Right cardiac atrium (tissue), 5 donors: ENCODE measurements around the gene PGLYRP4. TPM values are rescaled to one million over a fixed set of nuclear protein-coding genes. Genes with fewer than 3 reads are reported as not detected.

Experiments
- ATAC-seq, 2 donors: fragments of 200-7000 bp; cut with Tn5 transposase; one replicate each; pipeline versions ENCODE4 v1.8.0 to v1.9.1; 2020; ENCODE audit warnings: moderate library complexity in 2 of 2, mild to moderate bottlenecking in 1 of 2
- DNase-seq, 3 donors: peaks; one replicate each; pipeline ENCODE4 v3.0.0-alpha.2; 2020
- H3K27ac ChIP-seq: one replicate; pipeline ENCODE4 v1.5.1; 2013; ENCODE audit warnings: mild to moderate bottlenecking, low read length, control low read depth, moderate library complexity
- H3K27me3 ChIP-seq: one replicate; pipeline ENCODE4 v1.6.1; 2013; ENCODE audit not compliant: control insufficient read depth, insufficient read depth
- H3K4me1 ChIP-seq: one replicate; pipeline ENCODE4 v1.6.1; 2013; ENCODE audit warnings: low read length; ENCODE audit not compliant: control insufficient read depth, insufficient read depth
- H3K4me3 ChIP-seq: one replicate; pipeline ENCODE4 v1.5.1; 2013; ENCODE audit warnings: low read length, control low read depth
- H3K9me3 ChIP-seq: one replicate; pipeline ENCODE4 v1.6.1; 2013; ENCODE audit warnings: low read length; ENCODE audit not compliant: control insufficient read depth
- WGBS: extraction: QIAGEN DNeasy Blood & Tissue Kit; methylation state at CpG from one replicate; pipeline ENCODE4 v1.1.7; 2013; 5-methylcytosine and 5-hydroxymethylcytosine counted together
- intact Hi-C, 4 donors: fragments of 100-400 bp; cut with DNase I; formaldehyde crosslinking; loops; one replicate each; pipeline versions ENCODE4 v1.11.0 to v1.14.0; 2022 to 2023
- polyA plus RNA-seq: library from polyadenylated mRNA; stranded (reverse); fragments of 200-250 nt; gene quantifications from one replicate; pipeline ENCODE4 v1.2.3, GENCODE V29; 2013
- total RNA-seq, 4 donors: library from RNA; stranded (reverse); fragmentation: NEBNext Ultra II Directional; extraction: Animal tissue kit (Norgen Biotek cat#: 25700); gene quantifications; one replicate each; pipeline ENCODE4 v1.2.1, GENCODE V29; 2021
- donor health status: healthy with polysubstance abuse.
- donor health status: DM: no; HTN: yes; CAD: no.
- donor health status: DM: no; HTN: no; CAD: no.
- donor health status: DM: no; HTN: yes; CAD: no; lungs with severe emphysema.
- donor health status: DM: yes; HTN: yes; CAD: no.

The PGLYRP4 gene
- total and polyA plus RNA-seq, 5 donors: not detected

DNA sequence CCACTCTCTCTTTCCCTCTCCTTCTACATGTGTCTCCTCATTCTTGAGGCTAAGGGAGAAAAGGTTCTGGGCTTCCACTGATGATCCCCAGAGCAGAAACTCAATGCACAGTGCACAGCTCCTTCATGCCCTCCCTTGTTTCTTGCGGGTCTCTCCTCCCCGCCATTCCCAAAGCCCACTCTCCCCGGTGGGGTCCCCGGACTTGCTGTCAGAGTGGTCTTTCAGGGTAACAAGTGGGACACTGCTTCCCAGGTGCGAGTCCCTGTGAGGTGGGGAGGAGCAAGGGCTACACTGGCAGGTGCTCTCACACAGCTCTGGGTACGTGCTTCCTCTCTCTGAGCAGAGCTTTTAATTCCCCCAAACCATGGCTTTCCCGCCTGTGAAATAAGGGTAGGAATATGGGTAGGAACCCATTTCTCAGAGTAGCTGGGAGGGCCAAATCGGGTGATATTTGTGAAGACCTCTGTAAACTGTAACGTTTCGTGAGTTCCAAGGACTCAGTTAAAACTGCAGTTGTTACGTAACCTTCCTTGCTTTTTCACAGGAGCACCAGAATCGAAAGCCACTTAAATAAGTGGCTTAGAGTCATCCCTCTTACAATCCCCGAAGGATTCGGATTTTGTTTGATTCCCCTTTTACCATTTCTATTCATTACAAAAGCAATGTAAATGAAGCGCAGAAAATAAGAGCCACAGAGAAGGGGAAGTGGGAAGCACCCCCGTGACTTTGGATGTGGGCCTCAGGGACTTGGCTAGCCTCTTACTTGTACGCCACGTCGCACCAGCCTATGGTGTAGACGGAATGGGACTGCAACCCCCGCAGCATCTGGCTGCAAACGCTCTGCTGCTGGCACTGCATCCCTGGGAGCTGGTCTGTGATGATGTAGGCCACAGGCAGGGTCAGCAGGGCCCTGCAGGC is 42.1 kb downstream of the PGLYRP4 start:
- WGBS: 80% methylated on average over 22 of the region's 22 CpGs
- Histone ChIP-seq H3K4me3 (no peak overlapping the region), H3K27ac (no peak overlapping the region), H3K9me3 (no peaks in the 10 kb centered on the region), H3K27me3 (no peaks in the 10 kb centered on the region), H3K4me1 (no peaks in the 10 kb centered on the region)
- intact Hi-C loops: no loop called here
- ATAC-seq: no peak
- no peak for DNase-seq

GRCh38 chr1:153305682-153306081 is 43.0 kb downstream of the PGLYRP4 start:
- H3K9me3 ChIP-seq: no peaks in the 10 kb centered on the region
- no peak overlapping the region for H3K27ac ChIP-seq
- WGBS: 85% methylated on average over 6 of the region's 6 CpGs
- no peaks in the 10 kb centered on the region for H3K27me3 ChIP-seq
- DNase-seq (no peak), ATAC-seq (no peak)
- H3K4me1 ChIP-seq: no peaks in the 10 kb centered on the region
- no peak overlapping the region for H3K4me3 ChIP-seq
- intact Hi-C loops: no loop called here

DNA sequence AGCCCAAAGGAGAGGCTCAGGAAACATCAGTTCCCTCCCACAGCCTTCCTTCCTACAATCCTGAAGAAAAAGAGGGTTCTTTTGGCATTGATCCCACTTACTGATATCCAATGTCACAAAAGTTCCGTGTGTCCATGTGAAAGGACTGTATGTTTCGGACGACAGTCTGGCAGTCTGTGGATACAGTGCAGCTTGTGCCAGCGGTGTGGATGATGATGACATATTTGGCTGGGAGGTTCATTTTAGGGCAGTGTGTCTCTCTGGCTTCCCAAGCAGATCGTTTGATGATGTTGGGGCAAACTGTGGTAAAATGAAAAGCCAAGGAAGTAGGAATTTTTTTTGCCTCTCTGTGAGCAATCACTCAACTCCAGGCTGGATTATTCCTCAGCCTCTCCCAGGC is 46.3 kb downstream of the PGLYRP4 start:
- no peak for DNase-seq
- 29% methylated on average over 5 of the region's 5 CpGs for WGBS
- Histone ChIP-seq H3K27ac (no peak overlapping the region), H3K4me3 (no peak overlapping the region), H3K9me3 (no peaks in the 10 kb centered on the region), H3K4me1 (no peaks in the 10 kb centered on the region), H3K27me3 (no peaks in the 10 kb centered on the region)
- intact Hi-C loops: no loop called here
- ATAC-seq: no peak

GRCh38 chr1:153293851-153294250 is 54.8 kb downstream of the PGLYRP4 start:
- ATAC-seq (no peak), DNase-seq (peak in 1 of 3 donors; percentile 19)
- Histone ChIP-seq H3K27me3 (no peaks in the 10 kb centered on the region), H3K4me1 (no peaks in the 10 kb centered on the region), H3K9me3 (no peaks in the 10 kb centered on the region), H3K27ac (no peak overlapping the region), H3K4me3 (no peak overlapping the region)
- intact Hi-C loops: no loop called here
- 74% methylated on average over 9 of the region's 9 CpGs for WGBS

GRCh38 chr1:153293480-153293775 is 55.2 kb downstream of the PGLYRP4 start:
- ATAC-seq: no peak
- no peaks in the 10 kb centered on the region for H3K27me3 ChIP-seq
- H3K9me3 ChIP-seq: no peaks in the 10 kb centered on the region
- H3K4me1 ChIP-seq: no peaks in the 10 kb centered on the region
- intact Hi-C loops: no loop called here
- 74% methylated on average over 7 of the region's 7 CpGs for WGBS
- H3K27ac ChIP-seq: no peak overlapping the region
- DNase-seq: no peak
- no peak overlapping the region for H3K4me3 ChIP-seq

DNA sequence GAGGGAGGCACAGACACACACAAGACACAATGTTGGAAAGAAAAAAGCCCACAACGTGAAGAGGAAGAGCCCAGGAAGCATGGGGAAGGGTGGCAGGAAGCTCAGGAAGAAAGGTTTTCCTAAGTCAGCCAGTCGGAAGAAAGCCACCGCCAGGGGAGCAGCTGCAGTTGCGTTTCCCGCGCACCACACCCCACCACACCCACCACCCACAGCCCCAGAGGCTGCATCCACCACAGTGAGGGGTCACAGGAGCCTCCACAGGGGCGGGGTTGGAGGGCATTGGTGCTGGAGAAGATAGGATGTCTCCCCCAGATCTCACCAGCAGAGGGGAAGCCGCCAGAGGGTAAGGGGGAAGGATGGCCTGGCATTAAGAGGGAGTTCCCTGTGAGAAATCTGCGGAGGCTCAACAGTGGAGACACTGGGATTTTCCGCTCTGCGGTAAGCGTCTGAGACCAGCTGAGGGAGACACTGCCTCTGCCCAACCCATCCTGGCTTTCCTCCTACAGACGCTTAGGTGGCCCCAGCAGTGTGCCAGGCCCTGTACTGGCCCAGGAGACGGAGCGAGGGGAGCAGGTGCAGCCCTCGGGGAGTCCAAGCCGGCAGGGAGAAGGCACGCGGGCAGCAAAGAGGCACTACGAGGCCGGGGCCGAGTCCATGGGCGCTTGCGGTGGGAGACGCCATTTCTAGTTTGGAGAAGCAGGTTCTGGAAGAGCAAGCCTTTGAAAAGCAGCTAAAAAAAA is 55.7 kb downstream of the PGLYRP4 start:
- ATAC-seq (no peak), DNase-seq (peak in 1 of 3 donors; percentile 35)
- Histone ChIP-seq H3K4me1 (no peaks in the 10 kb centered on the region), H3K4me3 (no peak overlapping the region), H3K27me3 (no peaks in the 10 kb centered on the region), H3K9me3 (no peaks in the 10 kb centered on the region), H3K27ac (no peak overlapping the region)
- WGBS: 70% methylated on average over 25 of the region's 25 CpGs
- intact Hi-C loops: no loop called here

DNA sequence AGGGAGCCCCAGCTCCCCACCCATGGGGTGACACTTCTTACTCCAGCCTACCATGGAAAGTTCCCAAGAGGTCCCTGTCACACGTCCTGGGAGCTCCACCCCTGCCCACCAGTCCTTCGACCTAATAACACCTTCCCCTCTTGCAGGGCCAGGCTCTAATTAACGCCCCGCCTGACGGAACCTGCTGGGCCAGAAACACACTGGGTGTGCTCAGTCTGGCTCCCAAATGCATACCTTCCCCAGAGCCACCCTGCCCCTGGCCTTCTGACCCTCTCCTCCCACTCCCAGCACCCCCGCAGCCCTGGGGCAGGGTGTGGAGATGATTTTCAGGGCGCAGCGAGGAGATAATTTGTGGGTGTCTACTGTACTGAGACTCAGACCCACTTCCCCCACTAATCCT is 56.5 kb downstream of the PGLYRP4 start:
- ATAC-seq: no peak
- 63% methylated on average over 8 of the region's 8 CpGs for WGBS
- no peaks in the 10 kb centered on the region for H3K27me3 ChIP-seq
- H3K9me3 ChIP-seq: no peaks in the 10 kb centered on the region
- DNase-seq: peak in 1 of 3 donors; percentile 17
- intact Hi-C loops: no loop called here
- no peak overlapping the region for H3K27ac ChIP-seq
- no peaks in the 10 kb centered on the region for H3K4me1 ChIP-seq
- no peak overlapping the region for H3K4me3 ChIP-seq

DNA sequence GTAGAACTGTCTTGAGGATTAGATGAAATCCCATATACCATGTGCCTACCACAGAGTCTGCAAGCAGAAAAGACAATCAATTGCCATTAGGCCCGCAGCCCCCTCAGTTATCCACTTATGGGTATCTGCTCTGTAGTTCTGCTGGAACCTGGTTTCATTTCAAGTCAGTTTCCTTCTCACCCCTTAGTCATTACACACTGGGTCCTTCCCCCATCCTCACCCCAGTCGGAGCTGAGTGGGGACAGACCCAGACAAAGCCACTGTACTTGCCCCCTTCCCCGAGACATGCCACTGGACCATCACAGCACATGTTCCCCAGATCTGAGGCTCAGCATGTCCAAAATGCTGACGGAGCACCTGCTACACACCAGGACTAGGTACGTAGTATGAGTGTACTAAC is 57.1 kb downstream of the PGLYRP4 start:
- H3K27me3 ChIP-seq: no peaks in the 10 kb centered on the region
- H3K4me3 ChIP-seq: no peak overlapping the region
- 90% methylated on average over 5 of the region's 5 CpGs for WGBS
- no peak for DNase-seq
- intact Hi-C loops: no loop called here
- H3K9me3 ChIP-seq: no peaks in the 10 kb centered on the region
- ATAC-seq: no peak
- H3K27ac ChIP-seq: no peak overlapping the region
- no peaks in the 10 kb centered on the region for H3K4me1 ChIP-seq

GRCh38 chr1:153288634-153289275 is 59.9 kb downstream of the PGLYRP4 start:
- Histone ChIP-seq H3K27me3 (no peaks in the 10 kb centered on the region), H3K4me1 (no peaks in the 10 kb centered on the region), H3K27ac (no peak overlapping the region), H3K4me3 (no peak overlapping the region), H3K9me3 (no peaks in the 10 kb centered on the region)
- ATAC-seq: no peak
- WGBS: 60% methylated on average over 11 of the region's 11 CpGs
- DNase-seq: peak in 1 of 3 donors; percentile 33
- intact Hi-C loops: no loop called here
